Non-pigmented ciliary epithelial cell (primary cell): ENCODE measurements around the gene TNS1.

ENCODE experiments used
- DNase-seq: peaks from one replicate; pipeline ENCODE4 v3.0.0-alpha.2; 2010; ENCODE audit warnings: low read depth

TNS1 gene

DNA sequence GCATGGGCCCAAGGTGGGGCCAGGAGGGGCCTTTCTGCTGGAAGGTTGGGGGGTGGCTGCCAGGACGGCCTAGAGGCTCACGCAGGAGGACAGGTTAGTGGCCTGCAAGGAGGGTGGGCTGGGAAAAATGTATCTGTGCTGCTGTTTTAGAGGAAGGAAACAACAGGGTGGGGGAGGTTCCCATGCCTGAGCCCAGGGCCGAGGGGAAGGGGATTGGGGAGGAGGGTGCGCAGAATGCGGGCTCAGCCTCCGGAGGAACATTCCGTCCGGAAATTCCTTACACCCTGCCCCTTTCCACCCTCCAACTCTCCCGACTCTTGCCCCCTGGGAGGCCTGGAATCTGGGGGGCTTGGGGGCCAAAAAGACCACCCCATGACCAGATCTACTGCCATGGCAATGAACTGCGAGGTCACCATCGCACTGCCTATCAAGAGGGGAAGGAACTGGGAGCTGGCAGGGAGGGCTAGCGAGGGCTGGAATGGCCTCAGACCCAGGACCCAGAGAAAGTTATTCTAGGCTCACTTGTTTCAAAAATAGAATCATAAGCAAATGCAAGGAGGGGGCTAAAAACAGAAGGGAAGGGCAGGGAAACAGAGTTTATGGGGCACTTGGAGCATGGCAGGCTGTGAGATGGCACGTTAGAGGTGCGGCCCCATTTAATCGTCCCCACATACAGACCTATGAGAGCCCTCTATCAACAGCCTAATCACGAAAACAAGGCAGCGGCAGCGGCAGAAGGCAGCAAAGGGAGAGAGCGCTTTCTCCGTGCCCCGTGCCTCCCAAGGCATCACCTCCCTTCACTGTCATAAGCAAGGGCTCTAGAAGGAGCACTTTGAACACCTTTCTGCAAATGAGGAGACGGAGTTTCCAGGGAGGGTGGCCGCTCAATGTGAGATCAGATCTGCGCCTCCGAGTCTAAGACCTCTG is 90.4 kb downstream of the TNS1 start:
- DNase-seq, result no peak

DNA sequence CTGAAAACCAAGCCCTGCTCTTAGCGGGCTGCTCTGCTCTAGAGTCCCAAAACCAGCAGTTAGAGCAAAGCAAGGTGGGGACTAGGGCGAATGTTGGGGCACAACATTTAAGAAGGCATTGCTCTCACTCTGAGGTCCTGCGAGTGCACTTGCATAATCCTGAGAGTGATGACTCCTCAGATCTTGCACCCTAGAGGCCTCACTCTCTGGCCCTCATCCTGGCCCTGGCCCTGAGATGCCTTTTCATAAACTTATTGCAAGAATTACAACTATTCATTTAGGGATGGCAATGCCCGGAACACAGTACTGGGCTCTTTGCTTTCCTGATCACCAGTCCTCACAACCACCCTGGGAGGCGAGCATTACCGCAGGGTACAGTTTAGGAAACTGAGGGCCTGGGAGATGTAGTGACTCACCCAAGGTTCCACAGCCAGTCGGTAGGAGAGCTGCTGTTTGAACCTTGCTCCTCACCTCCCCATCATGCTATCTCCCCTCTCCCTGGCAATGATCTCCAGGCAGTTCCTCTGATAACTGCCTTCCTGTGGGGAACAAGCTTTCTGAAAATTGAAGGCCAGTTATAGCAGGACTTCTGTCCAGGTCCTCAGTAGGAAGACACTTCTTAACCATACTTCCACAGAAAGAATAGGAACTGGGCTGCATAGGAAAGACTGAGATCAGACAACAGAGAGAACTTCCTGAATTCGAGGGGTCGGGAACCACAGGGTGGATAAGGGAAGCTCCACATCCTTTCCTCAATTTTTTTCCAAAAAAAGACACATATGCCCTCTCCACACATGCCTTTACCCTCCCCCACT is 91.3 kb downstream of the TNS1 start:
- DNase-seq, result no peak

DNA sequence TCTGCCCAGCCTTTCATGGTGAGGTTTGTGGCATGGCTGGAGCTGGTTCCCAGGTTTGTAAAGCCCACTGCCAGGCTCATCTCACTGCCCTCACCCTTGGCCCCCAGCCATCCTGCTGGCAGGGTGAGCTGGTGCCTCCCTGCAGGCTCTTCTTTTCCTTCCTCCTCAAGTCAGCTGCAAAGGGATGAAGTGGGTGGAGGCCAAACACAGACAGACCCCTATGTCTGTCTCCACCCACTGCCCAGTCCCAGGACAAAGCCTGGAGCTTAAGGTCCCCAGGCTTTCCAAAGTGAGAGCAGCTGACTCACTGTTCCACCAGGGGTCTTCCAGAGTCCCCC is 92.0 kb downstream of the TNS1 start:
- DNase-seq, result no peak

DNA sequence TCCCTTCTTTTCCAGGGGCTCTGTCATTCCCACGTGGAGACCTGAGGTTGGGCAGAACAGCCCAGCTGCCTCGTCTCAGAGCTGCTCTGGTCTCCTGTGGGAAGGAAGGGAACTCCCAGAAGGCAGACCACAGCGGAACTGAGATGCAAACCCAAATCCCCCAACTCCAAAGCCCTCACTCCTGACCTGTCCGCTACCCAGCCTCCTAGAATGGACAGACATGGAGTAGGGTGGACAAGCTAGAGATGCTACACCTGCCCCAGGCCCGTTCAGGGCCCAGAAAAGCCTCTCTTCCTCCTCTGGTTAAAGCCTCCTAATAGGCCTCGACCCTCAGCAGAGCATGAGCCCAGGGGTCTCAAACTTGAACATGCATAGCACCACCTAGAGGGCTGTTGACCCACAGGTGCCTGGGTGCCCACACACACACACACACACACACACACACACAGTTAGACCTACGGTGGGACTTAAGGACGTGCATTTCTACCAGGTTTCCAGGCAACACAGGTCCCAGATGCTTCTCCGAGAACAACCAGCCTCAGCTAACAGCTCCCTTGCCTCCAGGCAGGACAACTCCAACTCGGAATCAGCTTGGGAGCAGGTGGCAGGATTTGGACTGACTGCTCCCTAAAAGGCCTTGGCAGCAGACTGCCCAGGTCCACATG is 93.5 kb downstream of the TNS1 start:
- DNase-seq, result no peak

DNA sequence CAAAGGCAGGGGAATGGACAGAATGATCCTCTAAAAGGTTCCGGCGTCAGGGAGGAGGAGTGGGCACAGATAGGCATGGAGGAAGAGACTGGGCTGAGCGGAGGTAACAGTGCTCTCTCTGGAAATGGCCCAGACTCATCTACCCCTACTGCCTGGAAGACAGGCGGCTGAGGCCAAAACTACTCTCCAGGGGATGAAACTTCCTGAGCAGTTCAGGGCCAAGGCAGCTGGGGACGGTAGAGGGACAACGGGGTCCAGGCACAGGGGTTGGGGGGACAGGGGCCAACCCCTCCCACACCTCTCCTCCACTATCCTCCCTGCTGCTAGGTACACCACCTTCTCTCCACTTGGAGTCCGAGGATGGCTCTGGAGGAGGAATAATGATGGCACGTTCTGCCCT is 94.3 kb downstream of the TNS1 start:
- no peak for DNase-seq

DNA sequence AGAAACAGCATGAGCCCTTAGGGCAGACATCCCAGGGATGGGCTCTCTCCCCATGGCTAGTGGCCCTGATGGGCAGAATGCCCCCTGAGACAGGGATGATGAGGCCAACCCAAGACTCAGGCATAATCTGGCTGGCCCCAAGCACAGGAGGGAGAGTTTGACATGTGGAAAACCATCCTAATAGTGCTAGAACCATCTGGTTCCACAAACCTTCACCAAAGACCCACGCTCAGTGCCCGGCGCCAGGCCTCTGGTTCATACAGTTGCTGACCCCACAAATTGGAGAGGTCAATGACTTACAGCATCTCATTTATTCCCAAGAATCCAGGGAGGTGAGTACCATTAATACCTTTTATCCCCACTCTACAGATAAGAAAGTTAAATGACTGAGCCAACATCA is 95.5 kb downstream of the TNS1 start:
- DNase-seq, result no peak

DNA sequence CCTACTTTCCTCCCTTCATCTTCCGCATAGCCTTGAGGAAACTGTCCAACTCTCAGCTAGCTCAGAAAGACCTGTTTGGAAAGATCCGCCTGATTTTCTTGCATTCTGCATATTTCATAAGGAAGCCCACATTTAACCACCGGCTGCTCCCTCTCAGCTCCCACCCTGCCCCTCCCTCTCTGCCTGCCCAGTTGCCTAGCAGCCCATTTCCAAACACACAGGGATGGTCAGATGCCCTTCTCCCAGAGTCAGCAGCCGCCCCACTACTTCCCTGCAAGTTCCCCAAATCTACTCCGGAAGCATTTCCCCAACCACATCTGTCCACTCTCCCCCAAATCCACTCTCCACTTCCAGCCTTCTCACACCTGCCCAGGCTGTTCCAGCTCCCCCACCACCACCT is 96.0 kb downstream of the TNS1 start:
- DNase-seq, result no peak

DNA sequence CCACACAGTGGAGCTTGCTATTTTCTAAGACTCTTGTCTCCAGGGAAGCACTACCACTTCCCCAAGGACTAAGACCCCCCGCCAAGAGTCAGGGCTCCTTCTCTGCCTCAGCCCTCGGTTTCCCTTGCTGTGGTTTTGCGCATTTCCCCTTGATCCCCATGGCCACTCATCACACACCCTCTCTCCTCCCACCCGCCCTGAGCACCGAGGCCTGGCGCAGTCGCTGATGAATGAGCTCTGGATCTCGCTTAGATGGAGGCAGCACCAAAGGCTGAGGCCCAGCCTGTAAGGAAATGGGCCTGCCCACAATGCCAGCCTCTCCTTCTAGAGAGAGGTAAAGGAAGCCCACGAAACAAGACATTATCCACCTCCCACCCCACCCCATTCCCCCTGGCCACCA is 96.9 kb downstream of the TNS1 start:
- DNase-seq, result no peak

DNA sequence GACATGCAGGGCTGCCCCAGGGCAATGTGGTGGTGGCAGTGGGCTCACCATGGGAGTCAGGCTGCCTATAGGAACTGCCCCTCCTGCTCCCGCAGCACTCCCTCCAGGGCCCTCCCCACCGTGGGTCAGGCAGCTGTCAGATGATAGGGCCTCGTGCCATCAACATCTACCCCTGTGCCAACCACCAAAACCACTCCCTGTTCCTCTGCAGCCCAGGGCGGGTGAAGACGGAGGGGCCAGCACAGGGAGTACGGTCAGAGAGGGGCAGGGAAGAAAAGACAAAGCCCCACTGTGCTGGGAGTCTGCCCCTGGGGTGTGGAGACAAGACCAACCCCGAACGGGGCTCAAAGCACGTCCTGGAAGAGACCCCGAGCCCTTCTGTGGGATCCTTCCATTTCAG is 97.4 kb downstream of the TNS1 start:
- DNase-seq, result no peak

DNA sequence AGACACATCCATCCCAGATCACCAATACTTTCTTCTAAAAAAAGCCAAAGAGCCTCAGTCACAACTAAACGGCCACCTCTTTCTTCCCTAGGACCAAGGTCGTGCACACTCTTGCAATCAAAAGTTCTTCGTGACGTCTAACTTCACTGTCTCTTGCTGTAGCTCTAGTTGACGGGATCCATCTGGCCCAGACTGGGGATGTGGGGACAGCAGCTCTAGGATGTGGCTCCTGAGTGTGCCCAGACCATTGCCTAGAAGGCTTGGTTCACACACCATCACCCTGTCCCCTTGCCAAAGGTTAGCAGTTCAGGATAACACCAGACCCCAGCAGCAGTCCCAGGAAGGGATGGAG is 98.2 kb downstream of the TNS1 start:
- no peak for DNase-seq

DNA sequence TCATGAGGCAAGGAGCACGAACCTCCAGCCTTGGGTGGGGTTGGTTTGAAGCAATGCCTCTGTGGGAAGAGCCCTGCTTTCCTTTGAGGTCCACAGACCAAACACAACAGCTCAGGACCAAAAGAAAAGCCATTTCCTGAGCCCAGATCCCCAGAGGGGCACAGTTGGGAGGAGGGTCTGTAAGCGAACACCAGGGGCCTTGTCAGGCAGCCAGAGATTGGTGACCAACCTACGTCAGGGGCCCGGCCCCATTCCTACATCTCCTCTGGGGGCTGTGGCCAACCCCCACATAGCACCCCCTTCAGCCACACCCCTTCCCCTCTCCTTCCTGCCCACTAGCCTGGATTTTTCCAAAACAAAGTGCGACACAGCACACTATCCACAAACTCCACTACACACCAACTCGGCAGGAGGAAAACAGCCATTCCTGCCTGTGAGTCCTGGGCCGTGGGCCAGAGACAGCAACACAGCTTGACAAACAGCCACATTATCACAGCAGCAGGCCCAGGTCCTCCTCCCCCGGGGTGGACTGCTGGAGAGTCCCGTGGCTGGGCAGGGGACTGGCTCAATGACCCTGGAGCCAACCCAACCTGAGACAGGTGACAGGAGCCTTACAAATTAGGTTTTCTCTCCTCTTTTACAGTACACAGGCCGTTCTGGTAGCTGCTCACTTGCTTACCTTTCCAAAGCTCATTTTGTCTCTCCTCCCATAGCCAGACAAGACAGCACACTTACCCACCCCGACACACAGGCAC is 98.8 kb downstream of the TNS1 start:
- DNase-seq, result no peak

DNA sequence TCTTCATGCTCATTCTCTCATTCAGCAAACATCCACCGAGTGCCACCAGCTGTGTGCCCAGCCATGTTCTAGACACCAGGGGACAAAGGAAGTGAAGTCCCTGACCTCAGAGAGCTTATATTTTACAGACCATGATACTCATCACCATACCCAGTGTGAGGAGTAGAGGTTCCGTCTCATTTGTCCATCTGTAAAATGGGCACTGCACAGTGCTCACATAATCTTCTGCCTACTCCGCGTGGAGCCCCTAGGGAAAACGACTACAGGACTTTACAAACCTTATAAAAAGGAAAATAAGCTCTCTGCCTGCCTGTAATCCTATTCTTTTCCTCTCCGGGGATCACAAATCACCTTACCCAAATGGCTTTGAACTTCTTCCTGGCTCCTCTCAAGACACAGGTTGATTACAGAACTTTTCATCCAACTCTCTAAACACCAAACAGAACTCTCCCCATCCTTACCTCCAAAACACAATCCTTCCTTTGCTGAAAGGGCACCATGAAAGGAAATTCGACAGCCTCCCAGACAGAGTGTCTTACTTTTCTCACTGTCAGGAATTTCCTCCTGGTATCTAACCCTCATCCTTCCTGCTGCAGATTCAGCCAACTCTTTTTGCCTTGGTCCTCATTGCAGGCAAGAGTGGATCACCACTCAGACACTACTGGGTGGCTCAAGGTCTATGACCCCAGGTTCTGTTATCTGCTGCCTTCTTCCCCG is 99.5 kb downstream of the TNS1 start:
- no peak for DNase-seq

DNA sequence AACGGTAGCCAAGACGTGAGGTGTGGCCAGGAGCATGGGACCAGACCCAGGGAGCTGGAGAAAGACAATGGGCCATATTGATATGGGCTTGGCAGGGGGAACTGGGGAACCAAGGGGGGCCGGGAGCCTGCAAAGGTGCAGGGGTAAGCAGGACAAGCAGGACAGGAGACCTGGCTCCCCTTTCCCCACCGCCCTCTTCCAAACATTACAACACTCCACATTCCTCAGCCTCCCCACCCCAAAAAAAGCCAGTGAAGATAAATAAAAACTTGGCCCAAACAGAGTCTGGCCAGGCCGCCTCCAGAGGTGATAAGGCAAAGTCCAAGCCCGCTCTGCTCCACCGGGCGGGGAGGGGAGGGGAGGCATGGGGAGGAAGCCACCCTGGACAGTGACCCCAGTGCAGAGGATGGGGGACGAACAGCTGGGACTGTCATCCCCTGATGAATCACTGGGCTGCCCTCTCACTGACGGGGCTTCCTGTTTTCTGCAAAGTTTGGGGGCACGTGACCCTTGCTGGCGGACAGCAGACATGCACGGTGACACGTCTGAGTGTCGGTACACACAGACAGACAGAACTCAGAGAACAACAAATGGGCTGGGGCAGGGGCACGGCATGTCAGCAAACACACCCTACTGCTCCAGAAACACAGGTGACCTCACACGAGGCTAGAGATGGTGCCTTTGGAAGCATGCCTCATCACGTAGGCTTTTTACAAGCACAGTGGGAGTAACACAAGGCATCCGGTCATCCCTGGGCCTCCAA is 100.2 kb downstream of the TNS1 start:
- no peak for DNase-seq

DNA sequence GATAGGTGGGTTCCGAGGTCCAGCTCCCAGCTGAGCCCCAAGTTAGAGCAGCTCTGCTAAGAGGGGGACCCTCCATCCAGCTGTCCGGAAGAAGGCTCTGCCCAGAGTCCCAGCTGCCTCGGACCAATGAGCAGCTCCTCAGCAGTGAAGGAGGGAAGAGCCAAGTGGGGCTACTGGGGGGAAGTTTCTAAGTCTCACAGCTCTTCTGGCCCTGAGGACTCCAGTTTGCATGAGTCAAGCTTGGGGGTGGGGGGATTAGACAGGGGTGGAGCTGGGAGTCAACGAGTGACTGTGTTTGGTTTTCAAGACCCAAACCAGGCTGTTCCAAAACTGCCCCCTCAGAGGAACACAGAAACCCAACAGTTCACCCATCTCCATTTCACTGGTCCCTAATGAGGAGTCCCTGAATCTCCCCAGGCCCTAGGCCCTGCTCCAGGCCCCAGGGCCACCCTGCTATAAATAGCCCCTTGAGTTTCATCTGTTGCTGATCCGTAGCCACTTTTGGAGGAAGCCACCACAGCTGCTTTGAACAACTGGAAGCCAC is 100.9 kb downstream of the TNS1 start:
- peak; percentile 56 for DNase-seq

DNA sequence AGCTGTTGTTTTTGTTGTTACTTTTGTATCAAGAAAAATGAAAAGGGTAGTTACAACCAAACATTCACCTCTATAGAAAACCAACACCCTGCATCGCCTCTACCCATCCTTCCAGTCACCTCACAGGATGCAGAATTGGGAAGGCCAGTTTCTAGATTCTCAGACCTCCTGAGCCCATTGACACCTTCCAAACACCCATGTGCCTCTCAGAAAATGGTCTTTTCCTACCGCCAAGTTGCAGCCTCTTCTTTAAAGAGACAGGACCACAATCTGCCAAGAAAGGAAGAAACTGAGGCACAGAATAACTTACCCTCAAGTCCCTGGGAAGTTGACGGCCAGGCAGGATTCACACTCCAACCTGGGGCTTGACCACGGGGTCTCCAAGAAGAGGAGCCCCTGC is 101.4 kb downstream of the TNS1 start:
- DNase-seq, result no peak

DNA sequence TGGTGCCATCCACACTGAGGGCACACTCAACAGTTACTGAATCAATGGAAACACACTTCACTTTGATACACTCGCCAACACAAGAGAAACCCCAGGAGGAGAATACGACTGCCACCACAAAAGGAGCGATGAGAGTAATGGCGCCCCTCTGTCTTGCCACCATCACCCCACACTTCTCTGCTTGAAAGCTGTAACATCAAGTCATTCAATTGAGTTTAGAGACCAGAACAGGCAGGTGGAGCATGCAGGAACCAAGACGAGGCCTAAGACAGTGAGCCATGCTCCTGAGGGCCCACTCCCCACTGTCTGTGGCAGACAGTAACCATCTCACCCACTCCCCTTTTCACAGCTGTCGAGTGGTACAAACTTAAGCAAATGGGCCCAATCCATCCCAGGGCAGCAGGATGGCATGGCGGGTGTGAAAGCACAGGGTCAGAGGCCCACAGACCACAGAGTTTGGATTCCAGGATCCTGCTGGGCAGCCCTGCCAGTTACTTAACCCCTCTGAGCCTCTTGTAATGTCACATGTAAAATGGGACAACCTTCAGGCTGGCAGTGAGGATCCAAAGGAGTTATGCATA is 101.9 kb downstream of the TNS1 start:
- DNase-seq, result no peak

DNA sequence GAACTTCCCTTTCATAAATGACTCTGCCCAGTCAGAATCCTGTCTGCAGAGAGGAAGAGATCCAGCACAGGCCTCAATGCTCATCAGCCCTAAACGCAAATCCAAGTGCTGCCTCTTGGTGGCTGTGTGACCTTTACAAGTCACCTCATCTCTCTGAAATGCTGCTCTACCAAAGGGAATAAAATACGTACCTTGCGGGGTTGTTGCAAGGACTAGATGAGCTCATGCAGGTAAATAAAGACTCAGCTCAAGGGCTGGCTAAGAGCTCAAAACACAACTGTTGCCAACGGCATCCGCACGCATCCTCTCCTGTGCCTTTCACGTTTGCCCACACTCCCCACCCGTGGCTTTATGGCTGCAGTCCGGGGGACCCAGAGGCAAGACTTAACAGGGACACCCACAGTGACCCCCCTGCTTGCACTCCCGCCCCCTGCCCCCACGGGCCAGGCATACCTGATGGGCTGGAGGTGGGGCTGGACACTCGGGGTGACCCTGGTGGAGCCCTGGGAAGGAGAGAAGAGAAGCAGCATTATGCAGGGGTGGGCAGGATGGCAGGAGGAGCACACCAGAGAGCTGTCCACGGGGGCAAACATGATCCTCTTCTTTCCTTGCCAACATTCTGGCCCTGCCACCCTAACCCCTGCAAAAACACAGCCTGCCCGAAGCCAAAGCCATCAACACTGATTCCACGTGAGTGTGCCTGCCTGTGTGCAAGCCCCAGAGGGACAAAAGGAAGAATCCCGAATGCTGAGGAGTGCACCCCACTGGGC is 102.6 kb downstream of the TNS1 start:
- no peak for DNase-seq

DNA sequence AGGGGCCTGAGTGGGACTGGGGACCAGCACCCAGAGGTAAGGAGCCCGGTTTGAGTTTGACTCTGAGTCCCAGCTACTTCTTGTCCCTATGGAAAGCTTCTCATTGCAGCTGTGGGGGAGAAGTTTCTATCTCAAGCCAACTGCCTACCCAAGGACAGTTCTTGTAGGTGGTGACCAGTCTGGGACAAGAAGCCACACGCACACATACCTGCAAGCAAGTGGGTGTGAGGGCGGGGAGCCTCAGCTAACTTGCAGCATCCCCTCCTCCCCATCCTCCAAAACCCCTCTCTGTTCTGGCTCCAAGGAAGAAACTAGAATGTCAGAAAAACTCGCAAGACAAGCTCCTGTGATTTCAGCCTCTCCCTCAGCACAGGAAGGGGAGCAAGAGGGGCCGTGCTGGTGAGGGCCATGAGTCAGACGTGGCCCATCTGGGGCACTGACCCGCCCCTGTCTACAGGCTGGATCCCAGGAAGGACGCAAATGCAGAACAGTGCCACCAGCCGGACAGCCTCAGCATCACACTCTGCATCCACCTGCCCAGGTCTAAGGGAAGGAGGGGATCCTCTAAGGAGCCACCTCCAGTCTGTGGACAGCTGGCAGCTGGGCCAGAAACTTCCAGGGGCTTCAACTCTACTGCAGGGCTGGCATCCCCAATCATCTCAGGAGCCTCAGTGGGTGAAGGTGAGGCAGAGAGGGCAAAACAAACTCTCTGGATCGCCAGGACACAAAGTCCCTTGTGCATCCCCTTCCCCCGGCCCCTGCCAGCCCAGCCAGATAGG is 103.4 kb downstream of the TNS1 start:
- peak; percentile 46 for DNase-seq
